ENCODE results near the gene MBOAT1.

GRCh38 chr6:20260360-20260759 is 48.1 kb upstream of the MBOAT1 start:
- no peak for TF ChIP-seq EZH2 (IDR thresholded peaks at IDR 0.05; ENCODE audit: insufficient read depth, low read length)
- TF ChIP-seq CTCF (IDR thresholded peaks at IDR 0.05; ENCODE audit: insufficient read depth, low read depth, low read length) = no peak

Measured in astrocyte (in vitro differentiated cells and primary cell).